K562 (cell line): ENCODE measurements around the gene LACTB. TPM values are rescaled to one million over a fixed set of nuclear protein-coding genes. Genes with fewer than 3 reads are reported as not detected.

ENCODE experiments used
- CHD4 ChIP-seq: fragments of 200-600 bp; sonication (generic); IDR thresholded peaks from 3 replicates; pipeline ENCODE4 v1.6.1; 2012; ENCODE audit warnings: low read depth, mild to moderate bottlenecking, mixed read lengths, low read length, inconsistent platforms; ENCODE audit not compliant: insufficient read depth, insufficient replicate concordance, poor library complexity, severe bottlenecking
- GATAD2B ChIP-seq: fragments of 450-650 bp; IDR thresholded peaks from 2 replicates; pipeline ENCODE4 v1.6.1; 2017; ENCODE audit warnings: mild to moderate bottlenecking, borderline replicate concordance
- MAX ChIP-seq: sonication (generic); formaldehyde crosslinking; IDR thresholded peaks from 2 replicates; pipeline ENCODE4 v1.9.0; 2022; ENCODE audit warnings: mild to moderate bottlenecking, missing genetic modification reagents
- MTA3 ChIP-seq: fragments of 450-650 bp; formaldehyde crosslinking; IDR thresholded peaks from 2 replicates; pipeline ENCODE4 v1.6.1; 2017; ENCODE audit warnings: mild to moderate bottlenecking, borderline replicate concordance
- PML ChIP-seq: IDR thresholded peaks from 2 replicates; pipeline ENCODE4 v1.6.1; 2012; ENCODE audit warnings: low read length, inconsistent platforms
- RBM39 ChIP-seq: fragments of 200-400 bp; formaldehyde crosslinking; optimal IDR thresholded peaks from 2 replicates; pipeline ENCODE3; 2018; ENCODE audit warnings: low read depth, low read length
- TEAD4 ChIP-seq, 2 experiments: sonication (generic) in 1 of 2; formaldehyde crosslinking in 1 of 2; IDR thresholded peaks; 2 replicates each; pipeline versions ENCODE4 v1.6.1 to v1.8.0; 2012 to 2022; ENCODE audit warnings: borderline replicate concordance in 1 of 2, inconsistent platforms in 1 of 2, low read length in 1 of 2, mild to moderate bottlenecking in 1 of 2, missing genetic modification reagents in 1 of 2
- THRA ChIP-seq: fragments of 450-650 bp; IDR thresholded peaks from 2 replicates; pipeline ENCODE4 v1.6.1; 2017; ENCODE audit warnings: mild to moderate bottlenecking, moderate library complexity
- ZNF165 ChIP-seq: fragments of 250-450 bp; sonication (Bioruptor Pico); IDR thresholded peaks from 2 replicates; pipeline ENCODE4 v1.4.0; 2020; ENCODE audit warnings: borderline replicate concordance
- ZNF644 ChIP-seq: fragments of 200-800 bp; sonication (Bioruptor generic); IDR thresholded peaks from 2 replicates; pipeline ENCODE4 v1.6.1; 2016; ENCODE audit warnings: low read depth, missing genetic modification characterization, missing compliant biosample characterization
- polyA plus RNA-seq, 8 experiments: library from polyadenylated mRNA; depleted of rRNA in 4 of 8; stranded (reverse) in 5 of 8; unstranded in 3 of 8; fragments of >200 nt; fragmentation: Nextera tagmentation in 2 of 8; fragmentation: Illumina TruSeq in 1 of 8; extraction: Ambion mirVana in 2 of 8; extraction: Trizol in 1 of 8; gene quantifications; 2 replicates each; pipeline versions ENCODE4 v1.2.1 to v1.2.3, GENCODE V29; 2011 to 2014; ENCODE audit warnings: inconsistent platforms in 1 of 8, missing spikeins in 1 of 8
- total RNA-seq, 7 experiments: library from RNA; depleted of rRNA in 6 of 7; stranded (reverse); fragments of >200 nt in 6 of 7; fragmentation: Illumina TruSeq in 2 of 7; extraction: Trizol in 2 of 7; gene quantifications; 2 replicates each; pipeline versions ENCODE4 v1.2.1 to v1.2.3, GENCODE V29; 2011 to 2021; ENCODE audit warnings: low replicate concordance in 1 of 7
- TF ChIP-seq, protein P1 (sequence below): fragments of 250-450 bp; sonication (Bioruptor Pico); IDR thresholded peaks from 2 replicates; pipeline ENCODE4 v1.9.0; 2021; ENCODE audit warnings: mild to moderate bottlenecking
- TF ChIP-seq, protein P2 (sequence below): fragments of 250-450 bp; sonication (Bioruptor Pico); IDR thresholded peaks from 2 replicates; pipeline ENCODE4 v1.5.0; 2021

Gene LACTB
- total and polyA plus RNA-seq, 9 of the 15 experiments (the other 6 are each of a cell fraction or from before 2014, with no cell fraction given): 3.1 to 15.5 (median 9.8) TPM

- TF ChIP-seq TEAD4 (IDR thresholded peaks at IDR 0.05; ENCODE audit: low read length) (no peak), TEAD4 (CRISPR knock-in tag; IDR thresholded peaks at IDR 0.05; ENCODE audit: borderline replicate concordance) (no peak), RBM39 (no peak), GATAD2B (0 out of 2 replicates have a peak, but pooled peaks have one; percentile 33), THRA (no peak), ZNF165 (CRISPR knock-in tag) (no peak), MAX (CRISPR knock-in tag) (peak; percentile 61), MTA3 (0 out of 2 replicates have a peak, but pooled peaks have one; percentile 59), PML (no peak), CHD4 (peak; percentile 61), ZNF644 (tag) (no peak)
- TF ChIP-seq, protein P1, sequence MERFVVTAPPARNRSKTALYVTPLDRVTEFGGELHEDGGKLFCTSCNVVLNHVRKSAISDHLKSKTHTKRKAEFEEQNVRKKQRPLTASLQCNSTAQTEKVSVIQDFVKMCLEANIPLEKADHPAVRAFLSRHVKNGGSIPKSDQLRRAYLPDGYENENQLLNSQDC (CRISPR knock-in tag): no peak
- TF ChIP-seq, protein P2, sequence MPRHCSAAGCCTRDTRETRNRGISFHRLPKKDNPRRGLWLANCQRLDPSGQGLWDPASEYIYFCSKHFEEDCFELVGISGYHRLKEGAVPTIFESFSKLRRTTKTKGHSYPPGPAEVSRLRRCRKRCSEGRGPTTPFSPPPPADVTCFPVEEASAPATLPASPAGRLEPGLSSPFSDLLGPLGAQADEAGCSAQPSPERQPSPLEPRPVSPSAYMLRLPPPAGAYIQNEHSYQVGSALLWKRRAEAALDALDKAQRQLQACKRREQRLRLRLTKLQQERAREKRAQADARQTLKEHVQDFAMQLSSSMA (CRISPR knock-in tag): no peak
These were observed 578 bp downstream of the LACTB start (continued) for GRCh38 chr15:63122002-63122875.
